ENCODE data around the gene CLPTM1L.
"Not testable (repeated sequence)": the region's sequence is repeated elsewhere in the genome, so short reads cannot be mapped to it uniquely, and the experiment has no call there.

CLPTM1L gene

DNA sequence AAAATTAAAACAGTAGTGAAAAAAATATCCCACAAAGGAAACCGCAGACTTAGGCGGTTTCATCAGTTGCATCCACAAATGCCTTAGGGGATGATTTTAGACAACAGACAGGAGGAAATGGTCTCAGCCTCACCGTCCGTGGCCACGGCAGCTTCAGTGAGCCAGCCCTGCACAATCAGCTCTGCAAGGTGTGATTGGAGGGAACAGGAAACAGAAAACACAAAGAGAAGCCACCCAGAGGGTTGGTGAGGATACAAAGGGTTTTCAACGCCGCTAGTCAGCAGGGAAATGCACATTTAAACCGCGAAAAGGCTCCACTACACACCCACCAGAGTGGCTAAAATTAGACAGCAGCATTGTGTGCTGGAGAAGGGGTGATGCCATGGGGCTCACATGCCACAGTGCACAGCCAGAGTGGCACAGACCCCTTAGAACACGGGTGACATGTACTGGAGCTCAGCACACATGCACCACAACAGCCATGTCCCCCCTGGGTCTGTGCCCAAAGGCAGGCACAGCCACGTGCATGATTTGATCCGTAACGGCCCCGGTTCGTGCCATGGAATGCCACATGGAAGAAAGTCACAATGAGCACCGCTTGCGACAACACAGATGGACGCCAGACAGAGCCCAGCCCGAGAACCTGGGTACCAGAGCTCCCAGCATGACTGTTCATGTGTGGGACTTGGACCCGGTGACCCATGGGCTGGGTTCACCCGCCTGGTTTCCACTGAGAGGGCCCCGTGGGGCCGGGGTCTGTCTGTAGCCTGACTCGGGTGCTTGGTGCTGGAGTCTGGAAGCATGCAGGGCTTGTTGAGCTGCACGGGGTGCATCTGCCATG lies 31.7 kb downstream of the CLPTM1L start:
- DNase-seq (ENCODE audit: low read depth in 2 of 2): peak in 1 of 2 experiments; percentile 14

DNA sequence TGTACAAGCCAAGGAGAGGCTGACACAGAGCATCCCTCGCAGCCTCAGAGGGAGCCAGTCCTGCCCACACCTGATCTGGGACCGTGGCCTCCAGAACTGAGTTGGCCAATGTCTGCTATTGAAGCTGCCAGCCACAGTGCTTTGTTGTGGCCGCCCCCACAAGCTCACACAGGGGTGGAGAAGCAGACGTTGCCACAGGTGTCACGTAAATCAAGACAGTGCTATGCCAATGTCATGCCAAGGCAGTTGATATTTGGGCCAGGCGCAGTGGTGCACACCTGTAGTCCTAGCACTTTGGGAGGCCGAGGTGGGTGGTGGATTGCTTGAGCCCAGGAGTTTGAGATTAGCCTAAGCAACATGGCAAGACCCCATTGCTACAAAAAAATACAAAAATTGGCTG lies 32.7 kb downstream of the CLPTM1L start:
- no peak for DNase-seq (ENCODE audit: low read depth in 2 of 2)

DNA sequence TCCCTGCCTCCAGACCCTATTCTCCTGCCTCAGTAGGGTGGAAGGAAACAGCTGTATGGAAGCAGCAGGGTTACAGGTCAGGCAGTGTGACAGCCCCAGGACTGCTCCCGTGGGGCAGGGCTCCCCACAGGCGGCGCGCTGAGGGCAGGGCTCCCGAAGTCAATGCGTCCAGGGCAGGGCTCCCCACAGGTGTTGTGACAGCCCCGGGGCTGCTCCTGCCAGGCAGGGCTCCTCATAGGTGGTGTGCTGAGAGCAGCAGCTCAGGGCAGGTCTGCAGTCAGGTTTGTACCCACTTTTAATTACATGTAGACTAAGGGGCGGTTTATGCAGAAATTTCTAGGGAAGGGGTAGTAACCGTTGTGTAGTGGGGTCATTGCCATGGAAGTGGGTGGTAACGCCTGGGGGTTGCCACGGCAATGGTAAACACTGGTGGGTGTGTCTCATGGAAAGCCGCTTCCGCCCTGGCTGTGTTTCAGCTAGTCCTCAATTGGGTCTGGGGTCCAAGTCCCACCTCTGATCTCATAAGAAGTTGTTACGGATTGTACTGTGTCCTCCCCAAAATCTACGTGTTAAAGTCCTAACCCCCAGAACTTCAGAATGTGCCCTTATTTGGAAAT lies 33.4 kb downstream of the CLPTM1L start:
- DNase-seq (ENCODE audit: low read depth in 2 of 2): no peak

DNA sequence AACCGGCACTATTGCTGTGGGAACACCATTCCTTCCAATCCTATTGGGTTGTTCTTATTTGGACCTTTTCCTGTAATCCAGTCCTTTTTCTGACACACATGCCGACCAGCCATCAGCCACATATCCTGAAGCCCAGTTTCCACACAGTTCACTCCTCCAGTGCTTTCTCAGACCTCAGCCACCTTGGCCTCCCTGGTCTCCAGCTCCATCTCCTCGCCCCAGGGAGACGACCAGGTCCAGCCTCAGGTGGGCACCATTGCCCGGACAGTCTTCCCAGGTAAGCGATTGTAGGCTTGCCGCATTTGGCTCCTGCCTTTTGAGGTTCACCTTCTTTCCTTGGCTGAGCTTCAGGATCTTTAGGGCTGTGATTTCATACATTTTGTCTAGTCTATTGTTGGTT lies 34.8 kb downstream of the CLPTM1L start:
- DNase-seq (ENCODE audit: low read depth in 2 of 2): no peak

DNA sequence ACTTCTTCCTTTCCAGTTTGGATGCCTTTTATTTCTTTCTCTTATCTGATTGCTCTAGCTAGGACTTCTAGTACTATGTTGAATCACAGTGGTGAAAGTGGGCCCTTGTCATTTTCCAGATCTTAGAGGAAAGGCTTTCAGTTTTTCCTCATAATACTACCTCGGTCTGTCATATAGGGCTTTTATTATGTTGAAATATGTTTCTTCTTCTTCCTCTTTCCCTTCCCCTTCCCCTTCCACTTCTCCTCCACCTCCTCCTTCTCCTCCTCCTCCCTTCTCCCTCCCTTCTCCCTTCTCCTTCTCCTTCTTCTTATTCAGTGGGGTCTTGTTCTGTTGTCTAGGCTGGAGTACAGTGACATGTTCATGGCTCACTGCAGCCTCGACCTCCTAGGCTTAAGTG lies 40.9 kb downstream of the CLPTM1L start:
- DNase-seq (ENCODE audit: low read depth in 2 of 2): no peak

DNA sequence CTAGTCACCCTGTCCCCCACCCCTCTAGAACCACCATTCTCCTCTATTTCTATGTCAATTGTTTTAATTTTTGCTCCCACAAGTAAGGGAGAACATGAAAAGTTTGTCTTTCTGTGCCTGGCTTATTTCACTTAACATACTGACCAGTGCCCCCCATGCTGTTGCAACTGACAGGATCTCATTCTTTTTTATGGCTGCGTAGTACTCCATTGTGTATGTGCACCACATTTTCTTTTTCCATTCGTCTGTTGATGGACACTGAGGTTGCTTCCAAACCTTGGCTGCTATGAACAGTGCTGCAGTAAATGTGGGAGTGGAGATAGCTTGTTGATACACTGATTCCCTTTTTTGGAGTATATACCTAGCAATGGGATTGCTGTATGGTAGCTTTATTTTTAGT lies 42.6 kb downstream of the CLPTM1L start:
- DNase-seq (ENCODE audit: low read depth in 2 of 2): no peak

DNA sequence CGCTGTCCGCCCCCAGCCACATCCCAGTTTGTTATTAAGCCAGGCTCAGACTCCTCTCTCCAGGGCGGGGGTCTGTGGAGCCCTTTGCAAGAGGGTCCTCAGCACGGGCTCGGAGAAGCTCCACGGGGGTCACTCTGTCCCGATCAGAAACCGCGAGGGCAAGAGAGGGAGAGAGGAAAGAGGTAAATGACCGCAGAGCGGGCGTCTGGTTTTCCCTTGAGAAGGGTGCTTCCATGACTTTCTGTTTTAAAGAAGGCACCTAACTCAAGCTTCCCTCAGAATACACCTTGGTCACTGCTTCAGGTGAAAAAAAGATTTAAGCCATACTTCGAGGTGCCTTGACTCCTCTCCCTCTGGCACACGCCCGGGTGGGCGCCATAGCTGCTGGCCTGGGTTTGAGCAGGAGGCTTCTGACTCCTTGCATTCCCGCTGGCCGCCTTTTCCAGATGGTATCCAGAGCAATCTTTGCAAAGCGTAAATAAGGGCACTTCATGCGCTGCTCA lies 44.3 kb downstream of the CLPTM1L start:
- no peak for DNase-seq (ENCODE audit: low read depth in 2 of 2)

DNA sequence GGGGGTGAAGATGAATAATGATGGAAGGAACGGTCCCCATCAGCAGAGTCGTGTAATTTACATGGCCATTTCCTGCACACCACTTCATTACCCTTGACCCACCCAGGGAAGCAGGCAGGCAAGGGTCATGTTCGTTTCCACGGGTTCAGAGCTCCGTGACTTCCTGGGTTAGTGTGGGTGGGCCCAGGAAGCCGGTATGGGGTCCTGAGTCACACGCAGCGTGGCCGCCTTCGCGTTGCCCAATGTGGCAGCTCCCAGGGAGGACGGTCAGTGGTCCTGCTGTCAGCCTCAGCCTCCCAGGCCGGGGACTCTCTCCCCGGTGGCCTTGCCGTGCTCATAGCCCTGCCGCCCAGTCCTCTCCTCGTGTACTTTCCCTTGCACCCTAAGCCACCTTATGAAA lies 44.9 kb downstream of the CLPTM1L start:
- DNase-seq (ENCODE audit: low read depth in 2 of 2): no peak

DNA sequence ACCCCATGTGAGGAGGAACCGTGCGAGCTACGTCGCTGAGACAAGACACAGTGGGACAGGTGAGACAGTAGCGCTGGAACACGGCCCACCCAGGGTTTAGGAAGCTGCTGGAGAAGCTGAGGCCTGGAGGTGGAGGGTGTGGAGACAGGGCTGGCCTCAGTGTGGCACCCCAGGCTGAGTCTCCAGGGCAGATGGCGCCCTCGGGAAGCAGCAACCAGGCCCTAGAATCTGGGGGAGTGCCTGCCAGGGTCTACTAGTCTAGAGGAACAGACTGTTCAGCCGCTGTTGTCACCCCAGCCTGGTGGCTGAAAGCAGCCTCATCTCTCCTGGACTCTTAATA lies 45.4 kb downstream of the CLPTM1L start:
- no peak for DNase-seq (ENCODE audit: low read depth in 2 of 2)

DNA sequence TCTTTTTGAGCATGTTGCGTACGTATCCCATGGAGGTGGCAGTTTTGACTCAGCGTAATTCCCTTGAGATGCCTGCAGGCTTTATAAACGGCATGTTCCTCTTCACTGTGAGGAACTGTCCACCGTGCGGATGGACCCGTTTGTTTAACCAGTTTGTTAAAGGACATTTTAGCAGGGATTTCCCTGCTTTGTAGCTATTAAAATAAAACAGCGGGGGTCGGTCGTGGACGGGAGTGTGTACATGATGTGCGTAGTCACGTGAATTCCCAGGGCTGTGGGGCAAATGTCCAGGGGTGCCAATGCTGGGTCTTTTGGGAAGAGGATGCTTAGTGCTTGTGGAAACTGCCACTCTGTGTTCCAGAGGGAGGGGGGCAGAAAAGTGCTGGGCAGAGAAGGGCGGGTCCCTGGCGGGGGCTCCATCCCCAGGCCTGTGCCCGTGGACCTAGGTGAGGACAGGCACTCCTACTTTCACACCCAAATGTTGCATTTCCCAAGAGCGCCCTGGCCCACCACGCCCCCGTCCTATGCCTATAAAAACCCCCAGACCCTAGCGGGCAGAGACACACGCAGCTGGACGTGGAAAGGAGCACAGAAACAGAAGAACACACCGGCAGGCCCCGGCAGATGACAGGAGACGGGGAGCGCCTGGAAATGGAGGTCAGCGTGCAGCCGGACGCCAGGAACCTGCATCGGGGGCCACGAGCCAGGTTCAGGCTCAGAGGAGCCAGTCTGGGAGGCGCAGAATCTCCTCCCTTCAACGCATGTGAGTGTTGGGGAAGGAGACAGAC lies 46.0 kb downstream of the CLPTM1L start:
- DNase-seq (ENCODE audit: low read depth in 2 of 2): no peak

DNA sequence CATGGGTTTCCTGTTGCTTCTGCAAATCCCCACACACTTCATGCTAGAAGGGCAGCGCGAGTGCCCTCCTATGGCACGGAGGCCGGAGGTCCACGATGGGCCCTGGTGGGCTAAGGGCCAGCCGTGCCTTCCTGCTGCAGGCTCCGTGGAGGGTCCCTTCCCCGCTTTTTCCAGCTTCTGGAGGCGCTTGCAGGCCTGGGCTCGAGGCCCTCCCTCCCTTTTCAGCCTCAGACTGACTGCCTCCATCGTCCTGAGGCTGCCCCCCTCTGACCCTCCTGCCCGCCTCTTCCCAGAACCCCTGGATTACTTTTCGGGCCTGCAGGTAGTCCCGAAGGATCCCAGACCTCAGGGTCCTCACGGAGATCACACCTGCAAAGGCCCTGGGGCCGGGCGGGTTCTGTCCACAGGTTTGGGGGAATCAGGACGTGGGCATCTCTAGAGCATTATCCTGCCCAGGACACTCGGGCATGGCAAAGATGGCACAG lies 46.8 kb downstream of the CLPTM1L start:
- DNase-seq (ENCODE audit: low read depth in 2 of 2): no peak

DNA sequence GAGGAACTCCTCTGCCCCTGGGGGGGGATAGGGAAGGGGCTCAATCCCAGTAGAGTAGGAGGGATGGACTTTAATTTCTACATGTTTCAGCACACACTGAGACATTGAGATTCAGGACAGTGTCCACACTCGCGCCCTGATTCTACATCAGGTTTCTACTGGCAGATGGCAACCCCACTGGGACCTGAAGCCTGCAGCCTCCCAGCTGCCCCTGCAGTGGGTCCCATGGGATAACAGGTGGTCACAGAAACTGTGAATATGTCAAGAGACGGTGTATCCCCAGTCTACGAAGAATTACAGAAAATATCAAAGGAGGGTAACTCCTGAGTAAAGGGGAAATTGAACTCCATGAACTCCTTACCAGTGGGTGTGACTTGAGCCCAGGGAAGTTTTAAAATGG lies 47.7 kb downstream of the CLPTM1L start:
- DNase-seq (ENCODE audit: low read depth in 2 of 2): no peak

DNA sequence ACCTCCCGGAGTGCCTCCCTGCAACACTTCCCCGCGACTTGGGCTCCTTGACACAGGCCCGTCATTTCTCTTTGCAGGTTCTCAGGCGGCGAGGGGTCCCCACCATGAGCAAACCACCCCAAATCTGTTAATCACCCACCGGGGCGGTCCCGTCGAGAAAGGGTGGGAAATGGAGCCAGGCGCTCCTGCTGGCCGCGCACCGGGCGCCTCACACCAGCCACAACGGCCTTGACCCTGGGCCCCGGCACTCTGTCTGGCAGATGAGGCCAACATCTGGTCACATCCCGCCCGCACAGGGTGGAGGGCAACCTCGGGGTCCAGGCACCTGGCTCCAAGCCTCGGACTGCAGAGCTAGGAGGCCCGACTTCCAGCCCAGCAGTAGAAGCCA lies 49.3 kb downstream of the CLPTM1L start:
- DNase-seq (ENCODE audit: low read depth in 2 of 2): no peak

DNA sequence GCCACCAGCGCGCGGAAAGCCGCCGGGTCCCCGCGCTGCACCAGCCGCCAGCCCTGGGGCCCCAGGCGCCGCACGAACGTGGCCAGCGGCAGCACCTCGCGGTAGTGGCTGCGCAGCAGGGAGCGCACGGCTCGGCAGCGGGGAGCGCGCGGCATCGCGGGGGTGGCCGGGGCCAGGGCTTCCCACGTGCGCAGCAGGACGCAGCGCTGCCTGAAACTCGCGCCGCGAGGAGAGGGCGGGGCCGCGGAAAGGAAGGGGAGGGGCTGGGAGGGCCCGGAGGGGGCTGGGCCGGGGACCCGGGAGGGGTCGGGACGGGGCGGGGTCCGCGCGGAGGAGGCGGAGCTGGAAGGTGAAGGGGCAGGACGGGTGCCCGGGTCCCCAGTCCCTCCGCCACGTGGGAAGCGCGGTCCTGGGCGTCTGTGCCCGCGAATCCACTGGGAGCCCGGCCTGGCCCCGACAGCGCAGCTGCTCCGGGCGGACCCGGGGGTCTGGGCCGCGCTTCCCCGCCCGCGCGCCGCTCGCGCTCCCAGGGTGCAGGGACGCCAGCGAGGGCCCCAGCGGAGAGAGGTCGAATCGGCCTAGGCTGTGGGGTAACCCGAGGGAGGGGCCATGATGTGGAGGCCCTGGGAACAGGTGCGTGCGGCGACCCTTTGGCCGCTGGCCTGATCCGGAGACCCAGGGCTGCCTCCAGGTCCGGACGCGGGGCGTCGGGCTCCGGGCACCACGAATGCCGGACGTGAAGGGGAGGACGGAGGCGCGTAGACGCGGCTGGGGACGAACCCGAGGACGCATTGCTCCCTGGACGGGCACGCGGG lies 49.9 kb downstream of the CLPTM1L start, which contains the start of gene TERT:
TERT (minus strand) TSS at position 234 of the 815 bp plus-strand sequence; CDS start at position 155, 79 bp downstream.
- peak; percentile 81 to 90 for DNase-seq (ENCODE audit: low read depth in 2 of 2)

DNA sequence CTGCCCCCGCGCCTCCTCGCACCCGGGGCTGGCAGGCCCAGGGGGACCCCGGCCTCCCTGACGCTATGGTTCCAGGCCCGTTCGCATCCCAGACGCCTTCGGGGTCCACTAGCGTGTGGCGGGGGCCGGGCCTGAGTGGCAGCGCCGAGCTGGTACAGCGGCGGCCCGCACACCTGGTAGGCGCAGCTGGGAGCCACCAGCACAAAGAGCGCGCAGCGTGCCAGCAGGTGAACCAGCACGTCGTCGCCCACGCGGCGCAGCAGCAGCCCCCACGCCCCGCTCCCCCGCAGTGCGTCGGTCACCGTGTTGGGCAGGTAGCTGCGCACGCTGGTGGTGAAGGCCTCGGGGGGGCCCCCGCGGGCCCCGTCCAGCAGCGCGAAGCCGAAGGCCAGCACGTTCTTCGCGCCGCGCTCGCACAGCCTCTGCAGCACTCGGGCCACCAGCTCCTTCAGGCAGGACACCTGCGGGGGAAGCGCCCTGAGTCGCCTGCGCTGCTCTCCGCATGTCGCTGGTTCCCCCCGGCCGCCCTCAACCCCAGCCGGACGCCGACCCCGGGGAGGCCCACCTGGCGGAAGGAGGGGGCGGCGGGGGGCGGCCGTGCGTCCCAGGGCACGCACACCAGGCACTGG lies 50.6 kb downstream of the CLPTM1L start:
- no peak for DNase-seq (ENCODE audit: low read depth in 2 of 2)

DNA sequence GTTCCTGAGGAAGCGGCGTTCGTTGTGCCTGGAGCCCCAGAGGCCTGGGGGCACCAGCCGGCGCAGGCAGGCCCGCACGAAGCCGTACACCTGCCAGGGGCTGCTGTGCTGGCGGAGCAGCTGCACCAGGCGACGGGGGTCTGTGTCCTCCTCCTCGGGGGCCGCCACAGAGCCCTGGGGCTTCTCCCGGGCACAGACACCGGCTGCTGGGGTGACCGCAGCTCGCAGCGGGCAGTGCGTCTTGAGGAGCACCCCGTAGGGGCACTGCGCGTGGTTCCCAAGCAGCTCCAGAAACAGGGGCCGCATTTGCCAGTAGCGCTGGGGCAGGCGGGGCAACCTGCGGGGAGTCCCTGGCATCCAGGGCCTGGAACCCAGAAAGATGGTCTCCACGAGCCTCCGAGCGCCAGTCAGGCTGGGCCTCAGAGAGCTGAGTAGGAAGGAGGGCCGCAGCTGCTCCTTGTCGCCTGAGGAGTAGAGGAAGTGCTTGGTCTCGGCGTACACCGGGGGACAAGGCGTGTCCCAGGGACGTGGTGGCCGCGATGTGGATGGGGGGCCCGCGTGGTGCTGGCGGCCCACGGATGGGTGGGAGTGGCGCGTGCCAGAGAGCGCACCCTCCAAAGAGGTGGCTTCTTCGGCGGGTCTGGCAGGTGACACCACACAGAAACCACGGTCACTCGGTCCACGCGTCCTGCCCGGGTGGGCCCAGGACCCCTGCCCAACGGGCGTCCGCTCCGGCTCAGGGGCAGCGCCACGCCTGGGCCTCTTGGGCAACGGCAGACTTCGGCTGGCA lies 51.3 kb downstream of the CLPTM1L start:
- DNase-seq (ENCODE audit: low read depth in 2 of 2): no peak

DNA sequence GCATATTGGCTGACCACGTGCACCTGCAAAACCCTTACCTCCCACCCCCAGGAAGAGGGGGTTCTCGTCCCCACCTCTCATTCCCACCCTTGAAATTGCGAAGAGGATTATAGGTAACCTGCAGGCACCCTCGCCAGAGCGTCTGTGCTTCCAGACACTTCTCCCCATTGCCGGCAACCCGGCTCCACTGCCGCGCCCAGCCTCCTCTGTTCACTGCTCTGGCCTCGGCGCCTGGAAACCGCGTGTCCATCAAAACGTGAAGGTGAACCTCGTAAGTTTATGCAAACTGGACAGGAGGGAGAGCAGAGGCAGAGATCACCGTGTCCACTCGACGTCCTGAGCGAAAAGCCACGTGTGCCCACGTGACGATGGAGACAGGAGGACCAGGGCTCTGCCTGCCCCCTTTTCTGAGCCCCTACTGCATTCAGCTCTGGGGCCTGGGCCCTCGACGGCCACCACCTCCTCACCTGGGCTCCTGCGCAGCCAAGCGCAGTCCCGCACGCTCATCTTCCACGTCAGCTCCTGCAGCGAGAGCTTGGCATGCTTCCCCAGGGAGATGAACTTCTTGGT lies 52.0 kb downstream of the CLPTM1L start:
- no peak for DNase-seq (ENCODE audit: low read depth in 2 of 2)

DNA sequence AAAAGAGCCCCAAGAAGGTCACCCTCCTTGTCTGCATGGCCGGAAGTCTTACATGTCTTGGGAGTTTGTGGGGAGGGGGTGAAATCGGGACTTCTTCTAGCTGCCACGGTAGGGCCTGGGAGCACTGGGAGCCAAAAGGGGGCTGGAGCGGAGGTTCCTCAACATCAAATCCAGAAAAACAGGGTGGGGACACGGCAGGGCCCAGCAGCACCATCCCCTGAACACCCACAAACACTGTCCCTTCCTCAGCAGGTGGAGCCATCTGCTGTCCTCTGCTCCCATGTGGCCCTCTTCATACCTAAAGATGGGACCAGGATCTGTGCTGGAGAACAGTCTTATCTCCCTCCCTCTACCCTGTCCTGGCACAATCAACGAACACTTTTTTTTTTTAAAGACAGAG lies 52.8 kb downstream of the CLPTM1L start:
- DNase-seq (ENCODE audit: low read depth in 2 of 2): no peak

DNA sequence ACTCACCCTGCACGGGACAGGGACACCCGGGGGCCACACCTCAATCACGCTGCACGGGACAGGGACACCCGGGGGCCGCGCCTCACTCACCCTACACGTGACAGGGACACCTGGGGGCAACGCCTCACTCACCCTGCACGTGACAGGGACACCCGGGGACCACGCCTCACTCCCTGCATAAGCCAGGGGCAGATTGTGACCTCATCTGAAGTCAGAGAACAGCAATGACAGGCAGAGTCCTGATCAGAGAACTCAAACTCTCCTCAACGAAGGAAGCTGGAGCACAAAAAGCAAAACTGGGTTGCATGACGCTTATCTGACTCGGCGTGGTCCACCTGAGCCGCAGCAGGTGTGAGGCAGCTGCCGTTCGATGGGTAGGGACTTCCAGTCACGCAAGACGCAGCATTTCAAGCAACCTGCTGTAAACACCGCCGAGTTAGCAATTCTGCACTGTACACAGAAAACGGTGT lies 53.3 kb downstream of the CLPTM1L start:
- DNase-seq (ENCODE audit: low read depth in 2 of 2): no peak

DNA sequence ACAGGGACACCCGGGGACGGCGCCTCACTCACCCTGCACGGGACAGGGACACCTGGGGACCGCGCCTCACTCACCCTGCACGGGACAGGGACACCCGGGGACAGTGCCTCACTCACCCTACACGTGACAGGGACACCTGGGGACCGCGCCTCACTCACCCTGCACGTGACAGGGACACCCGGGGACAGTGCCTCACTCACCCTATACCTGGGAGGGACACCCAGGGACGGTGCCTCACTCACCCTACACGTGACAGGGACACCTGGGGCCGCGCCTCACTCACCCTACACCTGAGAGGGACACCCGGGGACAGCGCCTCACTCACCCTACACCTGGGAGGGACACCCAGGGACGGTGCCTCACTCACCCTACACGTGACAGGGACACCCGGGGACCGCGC lies 53.9 kb downstream of the CLPTM1L start:
- DNase-seq (ENCODE audit: low read depth in 2 of 2): not testable (repeated sequence)

Measured in stimulated activated CD4-positive, alpha-beta T cell treated with anti-CD3 and anti-CD28 coated beads, Interleukin-12 subunit alpha, Interleukin-12 subunit beta, amount 100 ng/mL, for 24 hours (primary cell).